ENCODE data around the gene BSN.

DNA sequence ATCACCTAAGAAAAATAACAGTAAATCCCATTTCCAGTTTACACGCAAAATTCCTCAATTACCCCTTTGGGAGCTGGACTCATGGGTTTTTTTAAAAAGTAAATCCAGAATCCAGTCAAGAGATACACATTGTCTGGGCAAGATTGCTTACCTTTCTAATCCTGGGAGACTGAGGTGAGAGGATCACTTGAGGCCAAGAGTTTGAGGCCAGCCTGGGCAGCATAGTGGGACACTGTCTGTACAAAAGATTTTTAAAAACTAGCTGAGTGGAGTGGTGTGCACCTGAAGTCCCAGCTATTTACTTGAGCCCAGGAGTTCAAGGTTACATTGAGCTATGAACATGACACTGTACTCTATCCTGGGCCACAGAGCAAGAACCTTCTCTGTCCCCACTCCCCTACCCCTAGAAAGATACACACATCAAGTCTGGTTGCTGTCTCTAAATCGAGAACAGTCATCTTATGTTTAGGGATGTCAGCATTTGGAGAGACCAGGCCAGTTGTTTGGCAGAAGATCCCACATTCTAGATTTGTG, 45.2 kb upstream of the BSN start:
- no peak for TF ChIP-seq EZH2 (IDR thresholded peaks at IDR 0.05; ENCODE audit: insufficient read depth, poor library complexity, severe bottlenecking)
- no peak for TF ChIP-seq EZH2phosphoT487 (IDR thresholded peaks at IDR 0.05; ENCODE audit: insufficient read depth, low read depth)
